GM11168 (cell line): ENCODE results near the gene RNF144A.

ENCODE experiments used
- in situ Hi-C: fragments of 300-500 bp; cut with MboI; formaldehyde crosslinking; loops from one replicate; pipeline ENCODE4 v1.12.0; 2022; ENCODE audit warnings: low sequenced_read_pairs; ENCODE audit not compliant: unreplicated experiment

The RNF144A gene

GRCh38 chr2:6906165-6906741 is 11.0 kb upstream of the RNF144A start:
- in situ Hi-C loops = no loop called here

DNA sequence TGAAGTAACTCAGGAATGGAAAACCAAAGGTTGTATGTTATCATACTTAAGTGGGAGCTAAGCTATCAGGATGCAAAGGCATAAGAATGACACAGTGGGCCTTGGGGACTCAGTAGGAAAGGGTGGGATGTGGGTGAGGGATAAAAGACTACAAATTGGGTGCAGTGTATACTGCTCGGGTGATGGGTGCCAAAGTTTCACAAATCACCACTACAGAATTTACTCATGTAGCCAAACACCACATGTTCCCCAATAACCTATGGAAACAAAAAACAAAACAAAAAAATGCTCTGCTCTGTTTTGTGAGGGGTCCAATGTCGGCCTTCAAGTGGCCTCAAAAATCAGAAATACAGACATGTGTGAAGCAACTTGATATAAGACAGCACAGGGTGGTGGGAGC is 8.9 kb upstream of the RNF144A start:
- in situ Hi-C loops = no loop called here

GRCh38 chr2:6909431-6910385 is 7.5 kb upstream of the RNF144A start:
- in situ Hi-C loops = no loop called here

DNA sequence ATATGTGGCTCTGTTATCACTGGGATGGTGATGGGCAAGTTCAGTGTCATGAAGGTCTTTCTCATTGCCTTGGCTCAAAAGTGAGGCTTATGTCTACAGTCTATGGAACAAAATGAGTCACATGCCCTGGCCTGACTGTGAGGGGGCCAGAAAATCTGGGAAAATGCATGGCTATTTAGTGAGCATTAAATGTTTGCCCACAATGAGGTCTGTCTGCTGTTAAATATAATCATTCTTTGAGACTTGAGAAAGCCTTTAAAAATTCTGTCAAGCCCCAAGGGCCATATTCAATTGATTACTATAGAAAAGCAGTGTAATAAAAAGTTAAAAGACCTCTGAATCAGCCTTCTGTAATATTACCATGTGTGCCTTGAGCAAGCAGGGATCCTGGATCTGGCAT is 5.5 kb upstream of the RNF144A start:
- in situ Hi-C loops = no loop called here

- in situ Hi-C loops = no loop called here
Observed at GRCh38 chr2:6913415-6914157, 3.6 kb upstream of the RNF144A start.

DNA sequence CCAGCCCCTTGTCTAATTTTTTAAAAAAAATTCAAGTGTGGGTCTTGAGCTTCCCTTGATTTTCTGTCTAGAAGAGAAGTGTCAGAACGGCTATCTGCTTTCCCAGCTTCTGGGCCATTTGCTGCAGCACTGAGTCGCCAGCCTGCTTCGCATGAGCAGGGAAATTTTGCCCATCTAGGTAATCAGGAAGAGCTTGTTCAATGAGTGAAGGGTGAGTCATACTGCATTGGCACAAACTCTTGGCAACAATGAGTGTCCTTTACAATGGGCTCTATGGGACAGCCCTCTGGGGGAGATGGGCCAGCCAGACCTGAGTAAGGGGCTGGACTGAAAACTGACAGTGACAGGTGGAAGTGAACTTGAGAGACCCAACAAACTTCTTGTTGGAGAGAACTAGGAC is 2.4 kb upstream of the RNF144A start:
- in situ Hi-C loops = no loop called here

DNA sequence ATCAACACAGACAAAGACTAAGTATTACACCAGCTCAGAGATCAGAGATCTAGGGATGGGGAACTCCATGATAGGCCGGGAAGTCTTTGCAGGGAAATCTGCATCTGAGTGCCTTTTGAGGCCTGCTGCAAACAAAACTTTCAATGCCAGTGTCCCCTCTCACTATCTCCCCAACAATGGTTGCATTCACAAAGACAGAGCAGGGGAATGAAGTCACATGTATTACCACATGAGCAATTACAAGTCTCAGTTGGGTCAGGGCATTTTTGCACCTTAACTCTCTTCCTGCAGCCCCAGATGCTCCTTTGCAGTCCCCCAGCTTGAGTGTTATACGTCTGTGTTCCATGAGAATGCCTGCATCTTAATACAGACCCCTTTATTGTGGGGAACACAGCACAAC is 1.8 kb upstream of the RNF144A start:
- in situ Hi-C loops = no loop called here

DNA sequence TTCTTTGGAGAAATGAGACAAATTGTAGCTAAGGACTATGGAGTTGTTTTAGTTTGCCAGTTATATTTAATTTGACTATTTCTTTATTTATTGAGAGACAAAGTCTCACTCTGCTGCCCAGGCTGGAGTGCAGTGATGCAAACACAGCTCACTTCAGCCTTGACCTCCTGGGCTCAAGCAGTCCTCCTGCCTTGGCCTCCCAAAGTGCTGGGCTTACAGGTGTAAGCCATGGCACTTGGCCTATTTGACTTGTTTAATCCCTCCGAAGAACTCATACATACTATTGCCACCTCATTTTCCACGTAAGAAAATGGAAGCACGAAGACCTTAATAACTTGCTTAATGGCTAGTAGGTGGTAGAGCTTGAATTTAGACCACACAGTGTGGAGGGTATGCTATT is 988 bp upstream of the RNF144A start:
- in situ Hi-C loops = no loop called here

GRCh38 chr2:6916736-6917070 is 509 bp upstream of the RNF144A start:
- in situ Hi-C loops = no loop called here

DNA sequence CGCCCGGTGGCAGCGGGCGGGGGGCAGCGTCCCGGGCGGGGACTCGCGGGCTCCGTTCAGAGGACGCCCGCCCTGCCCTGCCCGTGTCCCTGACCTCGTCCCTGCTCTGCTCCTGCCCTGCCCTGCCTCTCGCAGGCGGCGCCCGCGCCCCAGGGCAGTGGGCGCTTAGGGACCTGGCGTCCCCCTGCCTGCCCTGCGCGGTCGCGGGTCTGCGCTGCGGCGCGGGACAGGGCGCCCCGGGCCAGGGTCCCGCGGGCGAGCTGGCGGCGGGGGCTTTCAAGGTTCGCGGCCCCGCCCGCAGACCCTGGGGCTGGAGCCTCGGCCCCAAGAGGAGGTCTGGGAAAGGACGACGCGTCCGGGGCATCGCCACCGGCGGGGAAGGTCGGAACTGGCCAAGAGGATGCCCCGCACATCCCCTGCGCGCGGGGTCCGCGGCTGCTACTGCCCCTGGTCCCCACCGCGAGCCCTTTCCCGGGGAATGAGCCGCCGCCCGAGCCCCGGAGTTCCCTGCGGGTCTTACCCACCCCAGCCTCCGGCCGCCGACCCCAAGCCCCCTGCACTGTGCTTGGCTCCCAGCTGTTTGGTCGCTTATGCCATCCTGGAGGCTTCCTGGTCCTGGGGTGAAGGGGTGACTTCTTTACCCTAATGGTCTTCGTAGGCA is 679 bp downstream of the RNF144A start:
- in situ Hi-C loops = no loop called here

DNA sequence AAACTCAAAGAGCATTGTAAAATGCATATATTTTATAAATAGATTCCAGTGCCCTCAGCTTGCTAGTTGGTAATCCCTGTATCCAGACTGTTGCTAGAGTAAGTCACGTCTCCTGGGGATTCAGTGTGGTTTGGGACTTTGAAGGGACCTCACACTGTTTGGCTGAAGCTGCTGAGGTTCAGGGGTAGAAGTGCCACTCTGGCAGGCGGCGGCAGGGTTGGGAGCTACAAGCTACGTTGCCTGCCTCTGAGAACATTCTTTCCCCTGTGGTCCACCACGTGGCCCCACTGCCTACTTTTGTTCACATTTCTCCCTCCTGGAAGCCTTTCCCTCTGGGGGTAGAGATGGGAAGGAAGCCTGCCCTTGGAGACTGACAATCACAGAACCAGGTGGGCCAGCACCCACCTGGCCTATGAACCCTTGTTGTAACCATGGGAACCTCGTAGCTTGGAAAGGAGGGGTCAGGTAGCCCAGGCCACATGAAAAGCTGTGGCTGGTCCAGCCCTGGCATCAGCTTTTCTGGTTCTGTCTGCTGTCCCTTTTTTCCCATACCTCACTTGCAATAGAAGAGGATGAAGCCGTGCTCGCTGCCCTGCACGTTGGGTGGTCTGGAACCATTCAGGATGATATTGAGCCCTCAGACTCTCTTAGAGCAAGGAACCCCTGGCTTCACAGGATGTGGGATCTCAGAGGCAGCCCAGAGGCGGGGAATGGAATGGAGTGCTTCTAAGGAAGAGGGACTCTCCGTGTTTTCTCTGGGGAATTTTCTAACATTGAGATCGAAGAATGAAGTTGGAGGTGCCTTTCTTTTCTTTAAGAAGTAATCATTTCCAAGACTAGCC is 2.9 kb downstream of the RNF144A start:
- in situ Hi-C loops = no loop called here

DNA sequence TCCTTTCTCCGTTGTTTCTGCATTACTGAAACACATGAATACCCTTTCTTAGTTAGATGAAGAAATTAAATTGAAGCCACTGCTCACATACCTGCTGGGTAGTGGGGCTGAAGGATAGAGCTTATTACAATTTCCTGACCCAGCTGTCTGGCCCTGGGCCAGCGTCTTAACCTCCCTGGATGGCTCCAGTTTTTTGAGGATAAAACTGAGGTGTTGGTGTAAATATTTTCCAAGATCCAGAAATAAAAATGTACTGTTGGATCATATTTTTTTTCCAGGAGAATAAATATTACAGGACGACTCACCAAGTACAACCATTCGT is 3.5 kb downstream of the RNF144A start:
- in situ Hi-C loops = no loop called here

GRCh38 chr2:6921321-6921922 is 4.2 kb downstream of the RNF144A start:
- in situ Hi-C loops = no loop called here

GRCh38 chr2:6922201-6922656 is 5.0 kb downstream of the RNF144A start:
- in situ Hi-C loops = no loop called here

GRCh38 chr2:6923319-6923718 is 6.1 kb downstream of the RNF144A start:
- in situ Hi-C loops = no loop called here

DNA sequence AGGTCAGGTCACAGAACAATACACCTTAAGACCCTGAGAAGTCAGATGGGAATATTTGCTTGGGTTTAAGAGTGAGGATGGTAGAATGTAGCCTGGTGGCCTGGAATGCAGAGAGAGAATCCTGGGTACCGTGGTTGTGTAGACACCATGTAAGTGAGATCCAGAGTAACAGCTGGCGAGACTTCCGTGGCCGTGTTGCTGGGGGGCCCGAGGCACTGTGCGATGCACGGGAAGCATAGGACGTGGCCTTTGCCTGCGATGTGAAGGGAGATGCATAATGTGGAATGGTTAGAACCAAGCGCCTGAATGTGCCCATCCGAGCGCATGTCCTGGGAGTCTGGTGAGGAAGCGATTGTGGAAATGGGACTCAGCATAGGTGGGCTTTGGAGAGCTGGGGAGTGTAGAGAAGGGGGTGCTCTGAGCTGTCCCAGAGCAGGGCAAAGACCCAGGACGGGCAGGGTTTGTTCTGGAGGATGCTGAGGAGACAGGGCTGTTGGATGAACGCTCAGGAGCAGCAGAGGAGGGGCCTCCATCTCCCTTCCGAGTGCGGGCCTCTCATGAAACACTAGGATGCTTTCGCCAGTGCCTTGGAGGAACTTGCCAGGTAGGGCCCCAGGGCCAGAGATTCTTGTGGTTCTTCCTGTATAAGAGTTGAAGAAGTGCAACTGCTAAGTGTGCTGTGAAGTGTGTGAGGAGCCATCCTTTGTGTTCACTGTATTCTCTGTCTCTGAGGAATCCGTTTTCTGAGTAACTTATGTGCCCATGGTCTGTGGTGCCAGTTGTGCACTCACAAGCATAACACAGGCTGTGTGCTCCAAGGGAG is 7.1 kb downstream of the RNF144A start:
- in situ Hi-C loops = no loop called here

GRCh38 chr2:6924924-6925409 is 7.8 kb downstream of the RNF144A start:
- in situ Hi-C loops = no loop called here

DNA sequence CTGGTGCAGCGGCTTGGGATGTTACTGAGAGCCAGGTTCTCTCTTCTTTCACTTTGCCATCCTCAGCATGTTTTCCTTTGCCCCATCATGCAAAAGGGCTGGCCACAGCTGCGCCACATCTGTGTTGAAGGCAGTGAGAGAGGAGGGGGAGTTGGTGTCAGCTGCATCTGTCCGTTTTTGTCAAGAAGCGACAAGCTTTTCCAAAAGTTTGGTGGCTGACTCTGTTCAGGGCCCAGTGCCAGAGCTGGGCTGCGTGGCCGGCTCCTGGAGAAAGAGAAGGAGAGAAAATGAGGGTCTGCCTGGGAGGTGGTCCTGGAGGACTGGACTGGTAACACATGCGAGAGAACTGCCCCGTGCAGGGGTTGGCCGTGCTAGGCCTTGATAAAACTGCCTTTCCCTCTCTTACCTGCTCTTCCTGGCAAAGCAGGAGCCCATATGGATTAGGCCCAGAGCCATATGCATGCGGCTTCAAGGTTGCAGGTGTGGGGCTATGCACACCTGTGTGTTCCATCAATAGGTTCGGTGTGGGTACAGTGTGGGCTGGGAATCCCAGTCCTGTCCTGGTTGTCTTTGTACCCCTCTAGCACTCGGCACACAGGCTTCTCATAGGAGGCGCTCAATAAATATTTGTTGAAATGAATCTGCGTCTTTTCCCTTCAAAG is 9.0 kb downstream of the RNF144A start:
- in situ Hi-C loops = no loop called here
